B cell (primary cell): ENCODE results near the gene PACRG. TPM values are rescaled to one million over a fixed set of nuclear protein-coding genes. Genes with fewer than 3 reads are reported as not detected.

ENCODE experiments used
- ATAC-seq: fragments of 200-7000 bp; cut with Tn5 transposase; one replicate; pipeline ENCODE4 v1.10.0; 2021; ENCODE audit warnings: low read depth, mild to moderate bottlenecking, moderate number of reproducible peaks, moderate library complexity
- CTCF ChIA-PET: fragments of 350-600 bp; sonication (Branson Sonifier 250); formaldehyde crosslinking; loops from one replicate; lab custom pipeline; 2021; ENCODE audit warnings: antibody characterized with exemption, inconsistent platforms; lab: Charles Lee
- POLR2A ChIA-PET: fragments of 350-600 bp; sonication (Branson Sonifier 250); formaldehyde crosslinking; loops from one replicate; lab custom pipeline; 2021; ENCODE audit warnings: antibody characterized with exemption; lab: Charles Lee
- DNase-seq: peaks from one replicate; pipeline ENCODE4 v3.0.0; 2013
- H2AFZ ChIP-seq: 2 replicates; pipeline ENCODE4 v1.6.1; 2012; ENCODE audit warnings: mild to moderate bottlenecking, low read depth, low read length; ENCODE audit not compliant: insufficient read depth, poor library complexity, severe bottlenecking
- H3K27ac ChIP-seq, 2 donors: 1 replicate in 1 of 2; 2 replicates in 1 of 2; pipeline ENCODE4 v1.5.1; 2012 to 2013; ENCODE audit warnings: low read length in 2 of 2, mild to moderate bottlenecking in 2 of 2, moderate library complexity in 1 of 2
- H3K27me3 ChIP-seq, 4 experiments: fragments of 200-600 bp in 1 of 4; sonication (generic) in 1 of 4; replicated peaks in 1 of 4; 1 replicate in 2 of 4; 2 replicates in 2 of 4; pipeline versions ENCODE4 v1.6.1 to v1.7.0; 2013 to 2016; ENCODE audit warnings: low read length in 3 of 4, mild to moderate bottlenecking in 2 of 4, mixed read lengths in 1 of 4, moderate library complexity in 1 of 4; ENCODE audit not compliant: insufficient read depth in 4 of 4, control insufficient read depth in 3 of 4; ENCODE audit errors: control extremely low read depth in 1 of 4
- H3K36me3 ChIP-seq, 2 experiments: replicated peaks in 1 of 2; 1 replicate in 1 of 2; 2 replicates in 1 of 2; pipeline versions ENCODE4 v1.6.1 to v1.7.1; 2013; ENCODE audit warnings: low read length in 1 of 2; ENCODE audit not compliant: insufficient read depth in 2 of 2, control insufficient read depth in 1 of 2; ENCODE audit errors: control extremely low read depth in 1 of 2, extremely low read depth in 1 of 2
- H3K4me1 ChIP-seq, 2 donors: fragments of 200-600 bp in 1 of 2; sonication (generic) in 1 of 2; 1 replicate in 1 of 2; 2 replicates in 1 of 2; pipeline versions ENCODE4 v1.5.1 to v1.6.1; 2013 to 2017; ENCODE audit warnings: low read length in 2 of 2; ENCODE audit not compliant: control insufficient read depth in 2 of 2, insufficient read depth in 2 of 2
- H3K4me2 ChIP-seq: replicated peaks from 2 replicates; pipeline ENCODE3; 2012; ENCODE audit warnings: mild to moderate bottlenecking, low read depth, low read length; ENCODE audit not compliant: poor library complexity, severe bottlenecking
- H3K4me3 ChIP-seq, 5 experiments: fragments of 200-600 bp in 1 of 5; sonication (generic) in 1 of 5; 1 replicate in 3 of 5; 2 replicates in 2 of 5; pipeline versions ENCODE4 v1.5.1 to v1.7.0; 2011 to 2016; ENCODE audit warnings: low read length in 4 of 5, mild to moderate bottlenecking in 4 of 5, low read depth in 2 of 5, control low read depth in 1 of 5, moderate library complexity in 1 of 5; ENCODE audit not compliant: insufficient read depth in 1 of 5; ENCODE audit errors: control extremely low read depth in 1 of 5, extremely low read depth in 1 of 5
- H3K79me2 ChIP-seq: fragments of 200-600 bp; sonication (generic); one replicate; pipeline ENCODE4 v1.6.0; 2016; ENCODE audit warnings: low read length; ENCODE audit not compliant: control insufficient read depth, insufficient read depth
- H3K9ac ChIP-seq: fragments of 200-600 bp; sonication (generic); 2 replicates; pipeline ENCODE4 v1.6.1; 2017; ENCODE audit warnings: mild to moderate bottlenecking, low read length, moderate library complexity
- H3K9me3 ChIP-seq, 3 donors: one replicate each; pipeline versions ENCODE4 v1.6.1 to v1.7.1; 2013; ENCODE audit warnings: low read length in 2 of 3; ENCODE audit not compliant: control insufficient read depth in 2 of 3, insufficient read depth in 1 of 3; ENCODE audit errors: control extremely low read depth in 1 of 3
- H4K20me1 ChIP-seq: 2 replicates; pipeline ENCODE4 v1.6.0; 2012; ENCODE audit warnings: mild to moderate bottlenecking, low read length; ENCODE audit not compliant: insufficient read depth, control insufficient read depth, poor library complexity, severe bottlenecking
- H3K27ac Mint-ChIP-seq: one replicate; pipeline ENCODE4 v1.8.0; 2021; ENCODE audit warnings: mixed read lengths
- H3K27me3 Mint-ChIP-seq: one replicate; pipeline ENCODE4 v1.8.0; 2021; ENCODE audit warnings: mixed read lengths
- H3K4me1 Mint-ChIP-seq: one replicate; pipeline ENCODE4 v1.8.0; 2021; ENCODE audit warnings: mixed read lengths
- H3K4me3 Mint-ChIP-seq: one replicate; pipeline ENCODE4 v1.8.0; 2021; ENCODE audit warnings: mixed read lengths
- H3K9me3 Mint-ChIP-seq: one replicate; pipeline ENCODE4 v1.8.0; 2022; ENCODE audit warnings: mixed read lengths; ENCODE audit not compliant: insufficient read depth
- EZH2 ChIP-seq: IDR thresholded peaks from 2 replicates; pipeline ENCODE4 v1.6.1; 2012; ENCODE audit warnings: borderline replicate concordance, low read depth, mild to moderate bottlenecking, moderate library complexity, low read length; ENCODE audit not compliant: insufficient read depth, poor library complexity, severe bottlenecking
- WGBS: methylation state at CpG from one replicate; pipeline ENCODE4 v1.1.5; 2013; ENCODE audit warnings: missing lambda C conversion rate; ENCODE audit not compliant: insufficient coverage; 5-methylcytosine and 5-hydroxymethylcytosine counted together
- intact Hi-C: fragments of 100-400 bp; cut with micrococcal nuclease; formaldehyde crosslinking; loops from one replicate; pipeline ENCODE4 v1.10.0; 2022
- polyA plus RNA-seq: library from polyadenylated mRNA; depleted of rRNA; stranded (reverse); fragments of >200 nt; gene quantifications from 2 replicates; pipeline ENCODE4 v1.2.3, GENCODE V29; 2012
- total RNA-seq, 2 donors: library from RNA; stranded (reverse); fragments of 120-200 nt in 1 of 2; gene quantifications; 1 replicate in 1 of 2; 2 replicates in 1 of 2; pipeline versions ENCODE4 v1.2.3 to v1.2.4, GENCODE V29; 2013 to 2022
- TF ChIP-seq, protein P1 (sequence below): fragments of 200-600 bp; IDR thresholded peaks from one replicate; pipeline ENCODE4 v1.8.0; 2022; ENCODE audit warnings: antibody characterized with exemption, mild to moderate bottlenecking

PACRG gene
- total and polyA plus RNA-seq, 2 donors (not counting 1 experiment from before 2014, with no cell fraction given): not detected

GRCh38 chr6:163290545-163291274, 562.9 kb downstream of the PACRG start:
- no peaks in the 10 kb centered on the region for H3K36me3 ChIP-seq
- ATAC-seq (no peak), DNase-seq (no peak)
- 92% methylated on average over 22 of the region's 22 CpGs for WGBS
- H3K27ac ChIP-seq: no peak overlapping the region
- intact Hi-C loops: no loop called here
- no peak overlapping the region for H3K4me3 ChIP-seq
- POLR2A ChIA-PET: no interaction called here
- TF ChIP-seq EZH2: no peak
- TF ChIP-seq, protein P1, sequence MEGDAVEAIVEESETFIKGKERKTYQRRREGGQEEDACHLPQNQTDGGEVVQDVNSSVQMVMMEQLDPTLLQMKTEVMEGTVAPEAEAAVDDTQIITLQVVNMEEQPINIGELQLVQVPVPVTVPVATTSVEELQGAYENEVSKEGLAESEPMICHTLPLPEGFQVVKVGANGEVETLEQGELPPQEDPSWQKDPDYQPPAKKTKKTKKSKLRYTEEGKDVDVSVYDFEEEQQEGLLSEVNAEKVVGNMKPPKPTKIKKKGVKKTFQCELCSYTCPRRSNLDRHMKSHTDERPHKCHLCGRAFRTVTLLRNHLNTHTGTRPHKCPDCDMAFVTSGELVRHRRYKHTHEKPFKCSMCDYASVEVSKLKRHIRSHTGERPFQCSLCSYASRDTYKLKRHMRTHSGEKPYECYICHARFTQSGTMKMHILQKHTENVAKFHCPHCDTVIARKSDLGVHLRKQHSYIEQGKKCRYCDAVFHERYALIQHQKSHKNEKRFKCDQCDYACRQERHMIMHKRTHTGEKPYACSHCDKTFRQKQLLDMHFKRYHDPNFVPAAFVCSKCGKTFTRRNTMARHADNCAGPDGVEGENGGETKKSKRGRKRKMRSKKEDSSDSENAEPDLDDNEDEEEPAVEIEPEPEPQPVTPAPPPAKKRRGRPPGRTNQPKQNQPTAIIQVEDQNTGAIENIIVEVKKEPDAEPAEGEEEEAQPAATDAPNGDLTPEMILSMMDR: no peak
- CTCF ChIA-PET: no interaction called here
- H2AFZ ChIP-seq: no peak overlapping the region
- no peaks in the 10 kb centered on the region for H3K4me1 ChIP-seq
- Mint-ChIP-seq H3K27me3 (peaks cover 10% of the 10 kb centered on the region), H3K9me3 (no peaks in the 10 kb centered on the region), H3K4me1 (no peaks in the 10 kb centered on the region), H3K27ac (no peak overlapping the region), H3K4me3 (no peak overlapping the region)
- no peaks in the 10 kb centered on the region for H3K27me3 ChIP-seq
- no peak overlapping the region for H3K4me2 ChIP-seq
- H4K20me1 ChIP-seq: no peaks in the 10 kb centered on the region
- H3K9me3 ChIP-seq: no peaks in the 10 kb centered on the region
- no peaks in the 10 kb centered on the region for H3K79me2 ChIP-seq
- H3K9ac ChIP-seq: no peak overlapping the region

- Histone ChIP-seq H3K4me1 (no peaks in the 10 kb centered on the region), H3K9ac (no peak overlapping the region), H3K27me3 (no peaks in the 10 kb centered on the region), H3K27ac (no peak overlapping the region), H3K4me2 (no peak overlapping the region), H3K36me3 (no peaks in the 10 kb centered on the region), H3K9me3 (no peaks in the 10 kb centered on the region), H3K79me2 (no peaks in the 10 kb centered on the region), H3K4me3 (no peak overlapping the region), H4K20me1 (no peaks in the 10 kb centered on the region), H2AFZ (no peak overlapping the region)
- no peak for DNase-seq
- Mint-ChIP-seq H3K9me3 (no peaks in the 10 kb centered on the region), H3K4me1 (no peaks in the 10 kb centered on the region), H3K4me3 (no peak overlapping the region), H3K27me3 (peaks cover 10% of the 10 kb centered on the region), H3K27ac (no peak overlapping the region)
- intact Hi-C loops: no loop called here
- TF ChIP-seq EZH2: no peak
- TF ChIP-seq, protein P1: no peak
- WGBS: 87% methylated on average over 5 of the region's 5 CpGs
- POLR2A ChIA-PET: no interaction called here
- CTCF ChIA-PET: no interaction called here
- no peak for ATAC-seq
Measured at GRCh38 chr6:163291622-163292021, 563.8 kb downstream of the PACRG start.
